Activated CD8-positive, alpha-beta memory T cell treated with anti-CD3 and anti-CD28 coated beads, Interleukin-2, amount 50 U/mL, for 1 hour (primary cell): ENCODE results near the gene POU3F1.

Experiments
- DNase-seq: peaks from one replicate; pipeline ENCODE4 v3.0.0-alpha.2; 2020; ENCODE audit errors: extremely low read depth

Gene POU3F1

GRCh38 chr1:38073534-38074301 lies 27.1 kb upstream of the POU3F1 start:
- DNase-seq, result no peak

GRCh38 chr1:38072858-38073257 lies 26.3 kb upstream of the POU3F1 start:
- no peak for DNase-seq

DNA sequence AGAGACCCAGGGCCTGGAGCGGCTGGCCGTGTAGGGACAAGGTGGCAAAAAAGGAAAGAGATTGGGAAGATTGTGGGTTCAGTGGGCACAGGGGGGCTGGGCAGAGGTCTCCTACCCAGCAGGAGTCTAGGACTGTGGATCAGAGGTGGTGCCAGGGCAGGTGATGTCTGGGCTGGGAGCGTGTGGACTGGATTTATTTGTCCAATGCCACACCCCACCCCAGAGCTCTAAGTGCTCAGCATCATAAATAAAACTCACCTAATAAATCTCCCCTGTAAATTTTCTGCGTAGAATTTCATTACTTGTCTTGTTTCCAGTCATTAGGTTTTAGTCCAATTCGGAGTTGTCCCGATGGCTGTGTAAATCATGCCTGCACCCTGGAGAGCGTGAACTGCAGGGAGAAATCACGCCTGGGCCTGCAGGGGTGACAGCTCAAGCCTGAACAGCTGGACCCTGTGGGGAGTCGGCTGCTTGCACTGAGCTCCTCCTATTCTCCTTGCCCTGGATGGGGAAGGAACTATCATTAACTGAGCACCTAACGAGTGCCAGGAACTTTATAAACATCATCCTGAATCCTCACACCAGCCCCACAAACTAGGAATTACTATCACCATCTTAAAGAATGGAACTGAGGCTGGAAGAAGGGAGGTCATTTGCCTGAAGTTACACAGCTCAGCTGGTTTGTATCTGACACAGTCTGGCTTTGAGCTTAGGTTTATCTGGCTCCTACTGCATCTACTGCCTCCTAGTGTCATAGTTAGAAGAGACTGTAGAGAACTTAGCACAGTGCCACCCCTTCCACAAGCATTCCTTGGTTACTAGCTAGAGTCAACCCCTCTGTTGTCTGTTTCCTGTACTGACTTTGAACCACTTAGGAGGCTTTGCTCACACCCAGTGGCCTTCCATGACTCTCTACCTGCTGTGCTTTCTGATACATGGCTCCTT lies 25.0 kb upstream of the POU3F1 start:
- no peak for DNase-seq

- DNase-seq, result no peak
Observed at GRCh38 chr1:38068980-38069340, 22.4 kb upstream of the POU3F1 start.

DNA sequence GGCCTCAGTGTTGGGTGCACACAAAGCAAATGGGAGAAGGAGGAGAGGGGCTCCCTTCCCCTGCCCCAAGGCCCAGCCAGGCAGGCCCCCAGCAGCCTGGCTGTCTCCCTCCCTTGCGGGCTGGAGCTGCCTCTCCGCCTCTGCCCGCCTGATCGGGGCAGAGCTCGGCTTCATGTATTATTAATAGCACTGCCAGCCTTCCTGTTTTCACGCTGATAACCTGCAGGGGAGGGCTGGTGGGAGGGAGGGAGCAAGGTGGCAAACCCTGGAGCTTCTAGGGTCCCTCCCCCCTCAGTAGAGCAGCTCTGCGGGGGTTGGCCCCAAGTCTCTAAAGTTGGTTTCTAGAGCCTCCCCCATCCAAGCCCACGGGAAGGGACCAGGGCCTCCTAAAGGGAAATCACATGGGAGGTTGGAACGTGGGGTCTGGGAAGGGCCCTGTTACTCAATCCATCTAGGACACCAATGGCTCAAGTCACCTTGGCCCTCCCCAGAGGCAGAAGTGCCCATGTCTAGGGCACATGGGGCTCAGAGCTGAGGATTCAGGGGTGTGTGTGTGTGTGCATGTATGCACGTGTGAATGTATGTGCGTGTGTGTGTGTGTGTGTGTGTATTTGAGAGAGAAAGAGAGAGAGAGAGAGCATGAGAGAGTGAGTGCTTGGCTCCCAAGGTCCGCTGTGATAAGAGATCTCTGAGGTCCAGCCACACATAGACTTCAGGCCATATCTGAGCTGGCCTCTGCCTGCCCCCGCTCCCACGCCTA lies 21.8 kb upstream of the POU3F1 start:
- no peak for DNase-seq

- DNase-seq, result no peak
Observed at GRCh38 chr1:38064197-38064903, 17.8 kb upstream of the POU3F1 start.

DNA sequence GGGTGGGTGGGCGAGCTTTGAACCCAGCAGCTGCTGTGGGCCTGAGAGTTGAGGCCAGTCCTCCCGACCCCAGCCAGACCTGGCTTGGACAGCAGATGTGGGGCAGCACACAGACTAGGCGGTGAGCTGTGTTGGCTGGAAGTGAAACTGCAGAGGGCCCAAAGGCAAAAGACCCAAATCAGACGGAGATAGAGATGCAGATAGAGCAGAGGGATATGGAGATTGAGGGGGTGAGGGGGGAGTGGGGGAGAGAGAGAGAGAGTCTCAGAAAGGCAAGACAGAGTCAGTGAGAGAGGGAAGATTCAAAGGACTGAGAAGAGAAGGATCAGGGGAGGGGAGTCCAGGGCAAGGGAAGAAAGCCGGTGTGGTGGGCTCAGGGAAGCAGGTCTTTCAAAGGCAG lies 17.0 kb upstream of the POU3F1 start:
- no peak for DNase-seq

- DNase-seq, result no peak
Observed at GRCh38 chr1:38062361-38063288, 16.0 kb upstream of the POU3F1 start.

DNA sequence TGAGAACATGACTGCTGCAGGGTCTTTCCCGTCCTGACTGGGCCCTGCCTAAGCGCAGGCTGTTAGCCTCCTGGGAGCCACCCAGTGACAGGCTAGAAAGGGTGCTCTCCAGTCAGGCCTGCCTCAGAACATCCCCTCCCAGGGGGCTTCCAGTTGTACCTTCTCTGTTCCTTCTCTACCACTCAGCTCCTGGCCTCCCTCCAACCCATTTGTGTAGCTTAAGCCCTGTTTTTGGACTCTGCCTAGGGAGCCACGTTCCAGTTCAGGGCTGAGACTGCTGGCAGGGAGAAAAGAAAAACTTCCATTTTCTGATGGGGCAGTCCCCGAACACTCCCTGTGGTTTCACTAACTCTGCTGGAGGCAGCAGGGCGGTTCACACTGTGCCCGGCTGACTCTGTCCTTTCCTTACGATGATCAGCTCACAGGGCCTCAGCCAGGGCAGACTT lies 15.3 kb upstream of the POU3F1 start:
- no peak for DNase-seq

- DNase-seq, result no peak
Observed at GRCh38 chr1:38061290-38061689, 14.7 kb upstream of the POU3F1 start.

DNA sequence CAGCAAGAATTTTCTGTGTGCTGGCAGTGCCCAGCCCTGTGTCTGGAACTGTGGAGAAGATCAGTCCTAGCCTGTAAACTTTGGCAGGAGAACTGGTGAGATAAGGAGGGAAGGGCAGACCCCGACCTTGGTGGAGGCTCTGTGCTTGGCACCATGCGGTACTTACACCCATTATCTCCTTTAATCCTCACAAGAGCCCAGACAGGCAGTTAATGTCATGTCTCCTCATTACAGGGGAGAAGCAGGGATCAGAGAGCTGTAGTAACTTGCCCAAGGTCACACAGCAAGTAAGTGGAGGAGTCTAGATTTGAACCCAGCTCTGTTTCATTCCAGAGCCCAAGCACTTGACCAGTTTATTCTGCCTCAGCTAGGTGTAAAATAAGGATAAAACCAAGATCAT lies 13.9 kb upstream of the POU3F1 start:
- DNase-seq, result no peak

GRCh38 chr1:38059635-38060250 lies 13.2 kb upstream of the POU3F1 start:
- DNase-seq, result no peak

- no peak for DNase-seq
Observed at GRCh38 chr1:38055965-38056364, 9.4 kb upstream of the POU3F1 start.

- DNase-seq, result no peak
Observed at GRCh38 chr1:38055398-38055797, 8.8 kb upstream of the POU3F1 start.

- no peak for DNase-seq
Observed at GRCh38 chr1:38053416-38054091, 7.0 kb upstream of the POU3F1 start.

DNA sequence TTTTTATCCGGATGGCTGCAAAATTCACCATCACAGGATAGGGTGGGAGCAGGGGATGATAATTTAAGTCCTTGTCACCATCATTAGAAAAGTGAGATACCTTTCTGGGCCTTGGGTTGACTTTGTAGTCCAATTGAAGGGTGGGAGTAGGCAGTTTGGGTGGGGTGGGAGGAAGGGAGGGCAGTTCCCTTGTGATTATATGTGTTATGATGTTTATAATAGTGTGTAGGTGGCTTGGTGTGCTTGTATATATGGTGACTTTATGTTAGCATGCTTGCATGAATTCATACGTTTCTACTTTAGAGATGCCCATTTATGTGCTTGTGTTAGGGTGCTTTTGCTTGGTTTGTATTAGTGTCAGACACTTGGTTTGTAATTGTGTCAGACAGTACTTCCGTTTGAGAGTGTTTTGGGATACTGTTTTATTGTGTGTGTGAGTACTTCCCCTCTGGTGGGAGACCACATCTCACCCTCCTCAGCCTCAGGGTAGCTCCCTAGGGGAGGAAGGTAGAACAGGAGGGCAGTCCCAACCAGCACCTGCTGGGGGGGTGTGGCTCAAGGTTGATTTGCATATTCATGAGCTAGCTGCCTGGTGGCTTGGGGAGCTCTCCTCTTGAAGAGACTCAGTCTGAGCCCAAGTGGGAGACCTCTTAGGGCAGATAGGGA lies 6.3 kb upstream of the POU3F1 start:
- no peak for DNase-seq

DNA sequence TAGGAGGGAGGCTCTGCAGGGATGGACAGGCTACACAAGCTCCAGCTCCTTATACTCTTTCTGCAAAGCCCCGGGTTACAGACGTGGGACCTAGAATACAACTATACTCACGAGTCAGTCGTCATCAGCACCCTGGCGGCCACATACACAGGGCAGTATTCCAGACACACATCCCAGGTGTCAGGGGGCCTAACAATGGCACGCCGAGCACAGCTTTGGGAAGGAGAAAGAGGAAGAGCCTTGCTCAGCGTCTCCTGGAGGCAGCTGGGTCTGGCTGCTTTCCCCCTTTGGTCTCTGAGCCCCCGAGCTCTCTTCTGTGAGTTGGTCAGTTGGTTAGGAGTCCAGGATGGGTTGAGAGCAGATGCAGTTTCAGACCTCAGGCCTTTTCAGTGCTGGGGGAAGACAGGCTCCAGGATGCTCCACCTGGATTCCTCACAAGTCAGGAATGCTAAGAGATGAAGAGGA lies 4.5 kb upstream of the POU3F1 start:
- DNase-seq, result no peak

DNA sequence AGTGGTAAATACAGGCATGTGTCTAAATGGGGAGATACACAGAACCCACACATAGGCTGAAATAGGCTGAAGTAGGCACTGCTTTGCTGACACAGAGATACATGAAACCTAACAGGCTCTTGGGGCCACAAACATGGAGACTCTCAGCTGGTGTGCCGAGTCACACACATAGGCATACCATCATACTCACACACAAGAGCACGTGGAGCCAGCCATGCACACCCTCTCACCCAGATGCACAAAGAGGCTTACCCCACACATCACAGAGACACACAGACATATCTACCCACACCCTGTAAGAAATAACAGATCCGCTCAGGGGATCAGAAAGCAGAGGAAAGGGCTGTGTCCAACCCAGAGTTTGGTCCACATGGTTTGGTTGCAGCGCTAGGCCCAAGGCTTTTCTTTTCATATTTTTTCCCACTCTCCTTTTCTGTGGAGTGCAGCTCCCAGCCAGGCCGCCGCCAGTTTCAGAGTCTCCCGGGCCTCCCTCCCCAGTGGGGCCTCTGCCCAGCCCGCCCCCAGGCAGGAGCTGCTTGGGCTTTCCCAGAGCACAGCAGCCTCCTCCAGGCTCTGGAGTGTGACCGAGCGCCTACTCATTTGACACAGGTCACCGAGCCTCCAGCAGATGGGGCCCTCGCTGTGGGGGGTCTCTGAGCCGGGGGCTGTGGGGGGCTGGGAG lies 3.9 kb upstream of the POU3F1 start:
- DNase-seq, result no peak
